H9 (cell line): ENCODE data around the gene RNF26. TPM values are rescaled to one million over a fixed set of nuclear protein-coding genes. Genes with fewer than 3 reads are reported as not detected.
A peak's percentile ranks its signal among the peaks of the same experiment; 100 is the strongest.

Experiments used
- DNase-seq: peaks from one replicate; pipeline ENCODE4 v3.0.0-alpha.2; 2017
- H2AFZ ChIP-seq: one replicate; pipeline ENCODE4 v1.6.1; 2013; ENCODE audit warnings: mild to moderate bottlenecking, low read length, control low read depth, moderate library complexity
- H2AK5ac ChIP-seq: 2 replicates; pipeline ENCODE4 v1.6.1; 2013; ENCODE audit warnings: low read length, control low read depth, mixed read lengths; ENCODE audit not compliant: insufficient read length
- H2BK120ac ChIP-seq: one replicate; pipeline ENCODE4 v1.6.1; 2013; ENCODE audit warnings: low read depth, mild to moderate bottlenecking, low read length, control low read depth, inconsistent platforms; ENCODE audit not compliant: poor library complexity, severe bottlenecking
- H2BK12ac ChIP-seq: 2 replicates; pipeline ENCODE4 v1.6.1; 2013; ENCODE audit warnings: low read length, control low read depth, mixed read lengths, low read depth; ENCODE audit not compliant: insufficient read length
- H2BK15ac ChIP-seq: 2 replicates; pipeline ENCODE4 v1.6.1; 2013; ENCODE audit warnings: low read depth, low read length, control low read depth
- H2BK20ac ChIP-seq: one replicate; pipeline ENCODE4 v1.6.1; 2013; ENCODE audit warnings: low read depth, mild to moderate bottlenecking, low read length, control low read depth, inconsistent platforms; ENCODE audit not compliant: poor library complexity, severe bottlenecking
- H2BK5ac ChIP-seq: 2 replicates; pipeline ENCODE4 v1.6.1; 2013; ENCODE audit warnings: low read length, control low read depth, mixed read lengths; ENCODE audit not compliant: insufficient read length
- H3K14ac ChIP-seq: 2 replicates; pipeline ENCODE4 v1.6.1; 2013; ENCODE audit warnings: low read length, control low read depth; ENCODE audit not compliant: insufficient read depth
- H3K18ac ChIP-seq: 2 replicates; pipeline ENCODE4 v1.6.1; 2013; ENCODE audit warnings: low read depth, mild to moderate bottlenecking, mixed read lengths, low read length, control low read depth; ENCODE audit not compliant: insufficient read length
- H3K23ac ChIP-seq: 2 replicates; pipeline ENCODE4 v1.6.1; 2013; ENCODE audit warnings: low read length, control low read depth, mixed read lengths, low read depth; ENCODE audit not compliant: insufficient read length
- H3K23me2 ChIP-seq: 2 replicates; pipeline ENCODE4 v1.6.1; 2013; ENCODE audit warnings: low read depth, mild to moderate bottlenecking, mixed read lengths, low read length, control low read depth; ENCODE audit not compliant: insufficient read length, poor library complexity, severe bottlenecking
- H3K27ac ChIP-seq: 2 replicates; pipeline ENCODE4 v1.5.1; 2013; ENCODE audit warnings: low read length, control low read depth, mixed read lengths, low read depth; ENCODE audit not compliant: insufficient read length
- H3K27me3 ChIP-seq: 2 replicates; pipeline ENCODE4 v1.6.1; 2013; ENCODE audit warnings: low read length, control low read depth, inconsistent platforms; ENCODE audit not compliant: insufficient read depth
- H3K4ac ChIP-seq: 2 replicates; pipeline ENCODE4 v1.6.1; 2013; ENCODE audit warnings: low read depth, mild to moderate bottlenecking, control low read depth, inconsistent platforms, low read length, moderate library complexity
- H3K4me1 ChIP-seq: 2 replicates; pipeline ENCODE4 v1.6.1; 2013; ENCODE audit warnings: low read length, control low read depth, inconsistent platforms; ENCODE audit not compliant: insufficient read depth
- H3K4me2 ChIP-seq: 2 replicates; pipeline ENCODE4 v1.6.1; 2013; ENCODE audit warnings: low read length, control low read depth, mixed read lengths; ENCODE audit not compliant: insufficient read length, insufficient read depth
- H3K56ac ChIP-seq: 2 replicates; pipeline ENCODE4 v1.6.1; 2013; ENCODE audit warnings: low read depth, mild to moderate bottlenecking, mixed read lengths, low read length, control low read depth; ENCODE audit not compliant: insufficient read length
- H3K79me1 ChIP-seq: 2 replicates; pipeline ENCODE4 v1.6.1; 2013; ENCODE audit warnings: low read depth, mild to moderate bottlenecking, moderate library complexity, low read length, control low read depth, inconsistent platforms; ENCODE audit not compliant: insufficient read depth, poor library complexity, severe bottlenecking
- H3K79me2 ChIP-seq: 2 replicates; pipeline ENCODE4 v1.6.1; 2013; ENCODE audit warnings: low read length, control low read depth, inconsistent platforms; ENCODE audit not compliant: insufficient read depth
- H3K9ac ChIP-seq: 2 replicates; pipeline ENCODE4 v1.6.1; 2013; ENCODE audit warnings: low read length, control low read depth, mixed read lengths; ENCODE audit not compliant: insufficient read length; ENCODE audit errors: extremely low read depth
- H3K9me3 ChIP-seq: one replicate; pipeline ENCODE4 v1.6.1; 2013; ENCODE audit warnings: low read depth, low read length, inconsistent platforms; ENCODE audit not compliant: control insufficient read depth
- H3T11ph ChIP-seq: one replicate; pipeline ENCODE4 v1.6.1; 2013; ENCODE audit warnings: mild to moderate bottlenecking, low read length, control low read depth, inconsistent platforms
- H4K20me1 ChIP-seq: one replicate; pipeline ENCODE4 v1.6.1; 2013; ENCODE audit not compliant: control insufficient read depth, insufficient read length, insufficient read depth
- H4K5ac ChIP-seq: 2 replicates; pipeline ENCODE4 v1.6.1; 2013; ENCODE audit warnings: low read depth, mild to moderate bottlenecking, mixed read lengths, low read length, control low read depth; ENCODE audit not compliant: insufficient read length
- H4K8ac ChIP-seq: replicated peaks from 2 replicates; pipeline ENCODE4 v1.6.1; 2013; ENCODE audit warnings: low read length, control low read depth, mixed read lengths, low read depth; ENCODE audit not compliant: insufficient read length
- H4K91ac ChIP-seq: 2 replicates; pipeline ENCODE4 v1.6.1; 2013; ENCODE audit warnings: low read depth, mild to moderate bottlenecking, moderate library complexity, mixed read lengths, low read length, control low read depth; ENCODE audit not compliant: insufficient read length
- H3K27ac Mint-ChIP-seq, 3 experiments: 2 replicates in 2 of 3; 3 replicates in 1 of 3; pipeline ENCODE4 v1.8.0; 2020 to 2021; ENCODE audit warnings: mixed read lengths in 3 of 3, mild to moderate bottlenecking in 1 of 3, moderate library complexity in 1 of 3
- H3K27me3 Mint-ChIP-seq: 2 replicates; pipeline ENCODE4 v1.8.0; 2021; ENCODE audit warnings: low read depth, mild to moderate bottlenecking, moderate library complexity, mixed read lengths
- H3K36me3 Mint-ChIP-seq, 3 experiments: 2 replicates in 2 of 3; 3 replicates in 1 of 3; pipeline ENCODE4 v1.8.0; 2020 to 2021; ENCODE audit warnings: low read depth in 3 of 3, mixed read lengths in 3 of 3; ENCODE audit not compliant: insufficient read depth in 1 of 3
- H3K4me1 Mint-ChIP-seq, 2 experiments: 2 replicates each; pipeline ENCODE4 v1.8.0; 2020; ENCODE audit warnings: mixed read lengths in 2 of 2
- H3K4me3 Mint-ChIP-seq, 2 experiments: 2 replicates in 1 of 2; 3 replicates in 1 of 2; pipeline ENCODE4 v1.8.0; 2020 to 2021; ENCODE audit warnings: mild to moderate bottlenecking in 2 of 2, mixed read lengths in 2 of 2, moderate library complexity in 1 of 2
- H3K9me3 Mint-ChIP-seq, 2 experiments: 2 replicates in 1 of 2; 3 replicates in 1 of 2; pipeline ENCODE4 v1.8.0; 2020; ENCODE audit warnings: mild to moderate bottlenecking in 2 of 2, mixed read lengths in 2 of 2, moderate library complexity in 1 of 2
- WGBS: extraction: QIAGEN DNeasy Blood & Tissue Kit; methylation state at CpG from one replicate; pipeline ENCODE4 v1.1.7; 2013; ENCODE audit warnings: missing lambda C conversion rate, low lambda C conversion rate, mixed read lengths; ENCODE audit not compliant: insufficient read length; ENCODE audit errors: extremely low coverage; 5-methylcytosine and 5-hydroxymethylcytosine counted together
- total RNA-seq: library from RNA; stranded (reverse); gene quantifications from 2 replicates; pipeline ENCODE4 v1.2.1, GENCODE V29; 2021
- TF ChIP-seq, protein P1 (sequence below): fragments of 200-600 bp; sonication (generic); conservative IDR thresholded peaks from 3 replicates; pipeline ENCODE4 v1.8.0; 2021; ENCODE audit warnings: antibody characterized with exemption, mild to moderate bottlenecking

Gene RNF26
- total RNA-seq, 1 experiment from 2014 or later, result 57.6 TPM

DNA sequence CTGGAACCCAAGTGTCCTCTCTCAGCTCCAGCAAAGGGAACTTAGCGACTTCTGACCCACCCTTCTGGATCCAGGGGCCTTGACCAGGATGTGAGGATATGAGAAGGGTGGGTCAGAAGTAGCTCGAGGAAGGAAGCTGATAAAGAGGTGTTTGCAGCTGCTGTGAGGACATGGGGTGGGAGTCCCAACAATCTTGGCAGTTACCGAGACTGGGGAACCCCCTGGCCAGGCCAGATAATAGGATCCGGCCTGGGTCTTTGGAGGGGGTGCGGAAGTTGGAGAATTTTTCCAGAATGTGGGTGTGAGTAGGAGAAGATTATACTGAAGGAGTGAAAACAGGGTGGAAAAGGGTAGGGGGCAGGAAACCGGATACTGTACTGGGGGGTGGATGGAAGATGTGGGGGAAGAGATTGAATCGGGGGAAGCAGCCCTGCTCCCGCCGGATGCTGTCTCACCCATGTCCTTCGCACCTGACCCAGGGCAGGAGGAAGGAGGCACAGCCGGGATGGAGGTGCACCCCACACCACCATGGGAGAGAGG is 14.6 kb upstream of the RNF26 start:
- Histone ChIP-seq H3K9me3 (no peaks in the 10 kb centered on the region), H2AFZ (no peak overlapping the region), H3K4me1 (peaks cover 15% of the 10 kb centered on the region; the same call in 1 of the 2 replicates)

More for the DNA sequence above, 14.6 kb upstream of the RNF26 start:
- Histone ChIP-seq H2BK20ac (no peak overlapping the region), H2BK120ac (no peak overlapping the region), H4K8ac (no peak overlapping the region), H3K18ac (no peak overlapping the region), H3K79me2 (no peaks in the 10 kb centered on the region), H3K4me2 (no peak overlapping the region), H2AK5ac (no peak overlapping the region), H4K5ac (no peak overlapping the region), H3K23me2 (peaks cover 34% of the 10 kb centered on the region), H4K20me1 (no peaks in the 10 kb centered on the region), H3K27ac (no peak overlapping the region), H2BK15ac (no peak overlapping the region), H3K27me3 (peaks cover 9% of the 10 kb centered on the region; the same call in 1 of the 2 replicates), H3K79me1 (no peaks in the 10 kb centered on the region), H3K56ac (no peak overlapping the region), H3K9ac (no peak overlapping the region), H2BK12ac (no peak overlapping the region), H4K91ac (no peak overlapping the region), H2BK5ac (no peak overlapping the region), H3K14ac (no peak overlapping the region), H3K23ac (no peak overlapping the region), H3T11ph (no peak overlapping the region), H3K4ac (no peak overlapping the region)
- no peaks in the 10 kb centered on the region; a peak in 1 of 5 replicates for H3K9me3 Mint-ChIP-seq
- no CpG with 5 or more reads among the region's 11 CpGs for WGBS
- peak overlapping the region in 1 of 3 experiments; percentile 81; a peak in 1 of 7 replicates for H3K27ac Mint-ChIP-seq
- no peak for DNase-seq
- no peaks in the 10 kb centered on the region for H3K36me3 Mint-ChIP-seq
- peak overlapping the region; percentile 18 to 54; a peak in 4 of 5 replicates for H3K4me3 Mint-ChIP-seq
- peaks cover 30% of the 10 kb centered on the region for H3K27me3 Mint-ChIP-seq
- peaks cover 50 to 52% of the 10 kb centered on the region in 2 experiments for H3K4me1 Mint-ChIP-seq
- TF ChIP-seq, protein P1, sequence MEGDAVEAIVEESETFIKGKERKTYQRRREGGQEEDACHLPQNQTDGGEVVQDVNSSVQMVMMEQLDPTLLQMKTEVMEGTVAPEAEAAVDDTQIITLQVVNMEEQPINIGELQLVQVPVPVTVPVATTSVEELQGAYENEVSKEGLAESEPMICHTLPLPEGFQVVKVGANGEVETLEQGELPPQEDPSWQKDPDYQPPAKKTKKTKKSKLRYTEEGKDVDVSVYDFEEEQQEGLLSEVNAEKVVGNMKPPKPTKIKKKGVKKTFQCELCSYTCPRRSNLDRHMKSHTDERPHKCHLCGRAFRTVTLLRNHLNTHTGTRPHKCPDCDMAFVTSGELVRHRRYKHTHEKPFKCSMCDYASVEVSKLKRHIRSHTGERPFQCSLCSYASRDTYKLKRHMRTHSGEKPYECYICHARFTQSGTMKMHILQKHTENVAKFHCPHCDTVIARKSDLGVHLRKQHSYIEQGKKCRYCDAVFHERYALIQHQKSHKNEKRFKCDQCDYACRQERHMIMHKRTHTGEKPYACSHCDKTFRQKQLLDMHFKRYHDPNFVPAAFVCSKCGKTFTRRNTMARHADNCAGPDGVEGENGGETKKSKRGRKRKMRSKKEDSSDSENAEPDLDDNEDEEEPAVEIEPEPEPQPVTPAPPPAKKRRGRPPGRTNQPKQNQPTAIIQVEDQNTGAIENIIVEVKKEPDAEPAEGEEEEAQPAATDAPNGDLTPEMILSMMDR, result no peak
